CD4-positive, alpha-beta T cell treated with Interleukin-17A for 1 hour (primary cell): ENCODE results near the gene RNF157.

Experiments
- DNase-seq: peaks from one replicate; pipeline ENCODE4 v3.0.0-alpha.2; 2020

Gene RNF157

GRCh38 chr17:76240461-76241203, at the start of gene RNF157:
Gene RNF157, minus strand, starts transcription at chr17:76240493. Its CDS starts 253 bp downstream, at chr17:76240240.
- peak; percentile 76 for DNase-seq

- DNase-seq = no peak
Measured at GRCh38 chr17:76281573-76282371, 41.5 kb upstream of the RNF157 start.

GRCh38 chr17:76280650-76281049, 40.4 kb upstream of the RNF157 start:
- no peak for DNase-seq

- no peak for DNase-seq
Measured at GRCh38 chr17:76279742-76280287, 39.5 kb upstream of the RNF157 start.

- peak; percentile 83 for DNase-seq
Measured at GRCh38 chr17:76278952-76279741, 38.9 kb upstream of the RNF157 start.

- DNase-seq = no peak
Measured at GRCh38 chr17:76278268-76278908, 38.1 kb upstream of the RNF157 start.

- DNase-seq = peak; percentile 12
Measured at GRCh38 chr17:76277300-76278267, 37.3 kb upstream of the RNF157 start.

GRCh38 chr17:76276461-76277299, 36.4 kb upstream of the RNF157 start:
- no peak for DNase-seq

- peak; percentile 22 for DNase-seq
Measured at GRCh38 chr17:76276069-76276431, 35.8 kb upstream of the RNF157 start.

- DNase-seq = no peak
Measured at GRCh38 chr17:76275382-76276068, 35.2 kb upstream of the RNF157 start.

- DNase-seq = no peak
Measured at GRCh38 chr17:76274112-76274956, 34.0 kb upstream of the RNF157 start.

- DNase-seq = no peak
Measured at GRCh38 chr17:76273445-76274111, 33.3 kb upstream of the RNF157 start.

GRCh38 chr17:76272541-76273444, 32.5 kb upstream of the RNF157 start:
- DNase-seq = peak; percentile 54

- DNase-seq = peak; percentile 84
Measured at GRCh38 chr17:76271669-76272540, 31.6 kb upstream of the RNF157 start.

GRCh38 chr17:76270770-76271668, 30.7 kb upstream of the RNF157 start:
- DNase-seq = peak; percentile 30
